ENCODE results near the gene DESI2.

Gene DESI2

DNA sequence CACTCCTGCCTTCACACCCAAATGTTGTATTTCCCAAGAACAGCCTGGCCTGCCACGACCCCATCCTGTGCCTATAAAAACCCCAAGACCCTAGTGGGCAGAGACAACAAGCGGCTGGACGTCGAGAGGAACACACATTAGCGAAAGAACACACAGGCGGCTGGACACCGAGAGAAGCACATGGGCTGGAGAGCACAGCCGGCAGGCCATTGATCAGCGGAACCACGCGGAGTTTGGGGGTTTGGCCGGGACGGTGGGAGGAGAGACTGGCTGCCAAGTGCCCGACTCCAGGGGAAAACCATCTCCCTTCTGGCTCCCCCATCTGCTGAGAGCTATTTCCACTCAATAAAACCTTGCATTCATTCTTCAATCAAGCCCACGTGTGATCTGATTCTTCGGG lies 10.4 kb upstream of the DESI2 start:
- Histone ChIP-seq H3K4me3 (ENCODE audit: low read depth in 1 of 2, low read length in 2 of 2) (no peak overlapping the region), H3K27ac (ENCODE audit: low read length) (no peak overlapping the region), H3K4me1 (ENCODE audit: insufficient read depth, low read length) (no peaks in the 10 kb centered on the region), H3K79me2 (ENCODE audit: insufficient read depth, low read length) (no peaks in the 10 kb centered on the region), H2AFZ (ENCODE audit: low read depth, low read length) (no peak overlapping the region), H3K9me3 (ENCODE audit: insufficient read depth, low read length, severe bottlenecking) (no peaks in the 10 kb centered on the region), H3K27me3 (ENCODE audit: insufficient read depth, low read length, poor library complexity) (peaks cover 5% of the 10 kb centered on the region), H3K9ac (ENCODE audit: low read depth, low read length) (no peak overlapping the region), H3K4me2 (ENCODE audit: insufficient read depth, low read length) (no peak overlapping the region), H3K36me3 (ENCODE audit: insufficient read depth, low read length) (no peaks in the 10 kb centered on the region), H4K20me1 (ENCODE audit: insufficient read depth, low read length) (no peaks in the 10 kb centered on the region)
- TF ChIP-seq EZH2 (IDR thresholded peaks at IDR 0.05; ENCODE audit: borderline replicate concordance, low read depth, low read length, severe bottlenecking) = no peak
- TF ChIP-seq, protein P1, sequence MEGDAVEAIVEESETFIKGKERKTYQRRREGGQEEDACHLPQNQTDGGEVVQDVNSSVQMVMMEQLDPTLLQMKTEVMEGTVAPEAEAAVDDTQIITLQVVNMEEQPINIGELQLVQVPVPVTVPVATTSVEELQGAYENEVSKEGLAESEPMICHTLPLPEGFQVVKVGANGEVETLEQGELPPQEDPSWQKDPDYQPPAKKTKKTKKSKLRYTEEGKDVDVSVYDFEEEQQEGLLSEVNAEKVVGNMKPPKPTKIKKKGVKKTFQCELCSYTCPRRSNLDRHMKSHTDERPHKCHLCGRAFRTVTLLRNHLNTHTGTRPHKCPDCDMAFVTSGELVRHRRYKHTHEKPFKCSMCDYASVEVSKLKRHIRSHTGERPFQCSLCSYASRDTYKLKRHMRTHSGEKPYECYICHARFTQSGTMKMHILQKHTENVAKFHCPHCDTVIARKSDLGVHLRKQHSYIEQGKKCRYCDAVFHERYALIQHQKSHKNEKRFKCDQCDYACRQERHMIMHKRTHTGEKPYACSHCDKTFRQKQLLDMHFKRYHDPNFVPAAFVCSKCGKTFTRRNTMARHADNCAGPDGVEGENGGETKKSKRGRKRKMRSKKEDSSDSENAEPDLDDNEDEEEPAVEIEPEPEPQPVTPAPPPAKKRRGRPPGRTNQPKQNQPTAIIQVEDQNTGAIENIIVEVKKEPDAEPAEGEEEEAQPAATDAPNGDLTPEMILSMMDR (IDR thresholded peaks at IDR 0.05; ENCODE audit: borderline replicate concordance, extremely low read depth, low read length, poor library complexity, severe bottlenecking) = no peak
- DNase-seq (no peak), ATAC-seq (ENCODE audit: insufficient read depth, low read depth) (no peak)

DNA sequence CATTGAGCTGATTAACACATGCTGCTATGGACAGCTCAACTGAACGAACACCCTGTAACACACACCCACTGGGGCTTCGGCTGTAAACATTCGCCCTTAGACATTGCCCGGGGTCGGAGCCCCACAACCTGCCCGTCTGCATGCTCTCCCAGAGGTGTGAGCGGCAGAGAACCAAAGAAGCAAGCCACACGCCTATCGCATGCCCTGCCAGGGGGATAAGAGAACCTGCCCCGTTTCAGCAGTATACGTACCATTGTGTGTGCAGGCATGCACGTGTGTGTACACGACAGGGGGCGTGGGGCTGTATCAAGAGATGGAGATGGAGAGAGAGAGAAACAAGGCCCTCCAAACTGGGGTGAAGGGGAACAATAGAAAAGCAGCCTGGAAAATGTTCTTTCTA lies 9.9 kb upstream of the DESI2 start:
- H3K9me3 ChIP-seq (ENCODE audit: insufficient read depth, low read length, severe bottlenecking) = no peaks in the 10 kb centered on the region
- no peak overlapping the region for H3K9ac ChIP-seq (ENCODE audit: low read depth, low read length)
- H3K27ac ChIP-seq (ENCODE audit: low read length) = no peak overlapping the region
- H3K4me2 ChIP-seq (ENCODE audit: insufficient read depth, low read length) = no peak overlapping the region
- H3K36me3 ChIP-seq (ENCODE audit: insufficient read depth, low read length) = no peaks in the 10 kb centered on the region
- no peak overlapping the region for H3K4me3 ChIP-seq (ENCODE audit: low read depth in 1 of 2, low read length in 2 of 2)
- H3K79me2 ChIP-seq (ENCODE audit: insufficient read depth, low read length) = no peaks in the 10 kb centered on the region
- peaks cover 5% of the 10 kb centered on the region for H3K27me3 ChIP-seq (ENCODE audit: insufficient read depth, low read length, poor library complexity)
- H4K20me1 ChIP-seq (ENCODE audit: insufficient read depth, low read length) = no peaks in the 10 kb centered on the region
- no peak overlapping the region for H2AFZ ChIP-seq (ENCODE audit: low read depth, low read length)
- no peak for ATAC-seq (ENCODE audit: insufficient read depth, low read depth)
- no peak for TF ChIP-seq EZH2 (IDR thresholded peaks at IDR 0.05; ENCODE audit: borderline replicate concordance, low read depth, low read length, severe bottlenecking)
- TF ChIP-seq, protein P1 (IDR thresholded peaks at IDR 0.05; ENCODE audit: borderline replicate concordance, extremely low read depth, low read length, poor library complexity, severe bottlenecking) = no peak
- H3K4me1 ChIP-seq (ENCODE audit: insufficient read depth, low read length) = no peaks in the 10 kb centered on the region
- no peak for DNase-seq

DNA sequence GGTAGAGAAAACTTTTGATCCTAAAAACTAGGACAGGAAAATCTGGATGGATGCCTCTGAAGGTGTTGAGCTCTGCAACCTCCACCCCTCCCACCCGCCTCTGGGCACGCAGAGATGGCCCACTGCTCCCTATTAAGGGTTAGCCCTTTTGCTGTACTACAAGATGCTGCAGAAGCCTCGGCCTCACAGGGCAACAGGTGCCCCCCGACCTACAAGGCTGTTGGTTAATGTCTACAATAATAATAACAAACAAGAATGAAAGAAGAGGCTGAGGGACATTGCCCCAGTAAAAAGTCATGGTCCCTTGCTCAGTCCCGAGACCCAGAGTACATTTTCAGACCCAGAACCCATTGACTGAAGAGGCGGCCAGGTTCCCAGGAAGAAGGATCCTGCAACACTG lies 7.5 kb upstream of the DESI2 start:
- Histone ChIP-seq H3K4me1 (ENCODE audit: insufficient read depth, low read length) (no peaks in the 10 kb centered on the region), H3K9ac (ENCODE audit: low read depth, low read length) (no peak overlapping the region), H3K79me2 (ENCODE audit: insufficient read depth, low read length) (no peaks in the 10 kb centered on the region), H3K4me2 (ENCODE audit: insufficient read depth, low read length) (no peak overlapping the region), H3K4me3 (ENCODE audit: low read depth in 1 of 2, low read length in 2 of 2) (no peak overlapping the region), H3K36me3 (ENCODE audit: insufficient read depth, low read length) (no peaks in the 10 kb centered on the region), H3K27ac (ENCODE audit: low read length) (no peak overlapping the region), H2AFZ (ENCODE audit: low read depth, low read length) (no peak overlapping the region), H4K20me1 (ENCODE audit: insufficient read depth, low read length) (no peaks in the 10 kb centered on the region), H3K9me3 (ENCODE audit: insufficient read depth, low read length, severe bottlenecking) (no peaks in the 10 kb centered on the region), H3K27me3 (ENCODE audit: insufficient read depth, low read length, poor library complexity) (peaks cover 5% of the 10 kb centered on the region)
- TF ChIP-seq, protein P1 (IDR thresholded peaks at IDR 0.05; ENCODE audit: borderline replicate concordance, extremely low read depth, low read length, poor library complexity, severe bottlenecking) = no peak
- no peak for TF ChIP-seq EZH2 (IDR thresholded peaks at IDR 0.05; ENCODE audit: borderline replicate concordance, low read depth, low read length, severe bottlenecking)
- ATAC-seq (ENCODE audit: insufficient read depth, low read depth) = no peak
- no peak for DNase-seq

DNA sequence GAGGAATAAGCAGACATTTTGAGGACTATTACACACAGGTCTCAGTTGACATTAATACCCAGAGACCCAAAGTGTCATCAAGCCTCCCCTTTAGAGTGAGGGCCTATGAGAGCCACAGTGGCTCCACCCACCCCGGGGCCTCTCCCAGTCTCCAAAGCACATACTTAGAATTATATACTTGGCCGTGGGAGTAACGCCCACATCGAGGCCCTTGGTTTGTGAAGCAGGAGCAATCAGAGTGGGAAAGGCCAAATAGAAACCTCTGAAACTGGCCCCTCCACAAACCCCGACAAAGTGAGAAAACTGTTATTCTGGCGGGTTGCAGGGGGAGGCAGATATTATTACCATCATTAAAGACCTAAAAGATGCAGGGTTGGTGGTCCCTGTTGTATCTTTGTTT lies 7.0 kb upstream of the DESI2 start:
- Histone ChIP-seq H3K27ac (ENCODE audit: low read length) (no peak overlapping the region), H3K27me3 (ENCODE audit: insufficient read depth, low read length, poor library complexity) (peaks cover 5% of the 10 kb centered on the region), H3K36me3 (ENCODE audit: insufficient read depth, low read length) (no peaks in the 10 kb centered on the region), H3K4me2 (ENCODE audit: insufficient read depth, low read length) (no peak overlapping the region), H3K79me2 (ENCODE audit: insufficient read depth, low read length) (no peaks in the 10 kb centered on the region), H3K4me3 (ENCODE audit: low read depth in 1 of 2, low read length in 2 of 2) (no peak overlapping the region), H3K9ac (ENCODE audit: low read depth, low read length) (no peak overlapping the region), H3K4me1 (ENCODE audit: insufficient read depth, low read length) (no peaks in the 10 kb centered on the region), H4K20me1 (ENCODE audit: insufficient read depth, low read length) (no peaks in the 10 kb centered on the region), H3K9me3 (ENCODE audit: insufficient read depth, low read length, severe bottlenecking) (no peaks in the 10 kb centered on the region), H2AFZ (ENCODE audit: low read depth, low read length) (no peak overlapping the region)
- DNase-seq (no peak), ATAC-seq (ENCODE audit: insufficient read depth, low read depth) (no peak)
- TF ChIP-seq, protein P1 (IDR thresholded peaks at IDR 0.05; ENCODE audit: borderline replicate concordance, extremely low read depth, low read length, poor library complexity, severe bottlenecking) = no peak
- TF ChIP-seq EZH2 (IDR thresholded peaks at IDR 0.05; ENCODE audit: borderline replicate concordance, low read depth, low read length, severe bottlenecking) = no peak

Data from DND-41 (cell line).